Endothelial cell (in vitro differentiated cells): ENCODE measurements around the gene ARID4A. TPM values are rescaled to one million over a fixed set of nuclear protein-coding genes. Genes with fewer than 3 reads are reported as not detected.

Experiments used
- DNase-seq: peaks from one replicate; pipeline ENCODE4 v3.0.0; 2021; ENCODE audit warnings: low spot score
- H3K27ac Mint-ChIP-seq: one replicate; pipeline ENCODE4 v1.8.0; 2021; ENCODE audit warnings: mixed read lengths, inconsistent platforms; ENCODE audit not compliant: unreplicated experiment
- H3K27me3 Mint-ChIP-seq: one replicate; pipeline ENCODE4 v1.8.0; 2021; ENCODE audit warnings: mild to moderate bottlenecking, moderate library complexity, mixed read lengths, inconsistent platforms; ENCODE audit not compliant: unreplicated experiment
- H3K36me3 Mint-ChIP-seq: one replicate; pipeline ENCODE4 v1.8.0; 2021; ENCODE audit warnings: mild to moderate bottlenecking, low read depth, mixed read lengths, inconsistent platforms; ENCODE audit not compliant: unreplicated experiment
- H3K4me1 Mint-ChIP-seq: one replicate; pipeline ENCODE4 v1.8.0; 2021; ENCODE audit warnings: mild to moderate bottlenecking, mixed read lengths, inconsistent platforms; ENCODE audit not compliant: unreplicated experiment
- H3K4me3 Mint-ChIP-seq: one replicate; pipeline ENCODE4 v1.8.0; 2021; ENCODE audit warnings: mild to moderate bottlenecking, mixed read lengths, inconsistent platforms; ENCODE audit not compliant: unreplicated experiment
- H3K9me3 Mint-ChIP-seq: one replicate; pipeline ENCODE4 v1.8.0; 2021; ENCODE audit warnings: mixed read lengths, inconsistent platforms; ENCODE audit not compliant: unreplicated experiment
- CTCF ChIP-seq: fragments of 200-600 bp; sonication (generic); IDR thresholded peaks from one replicate; pipeline ENCODE4 v1.5.0; 2021; ENCODE audit warnings: antibody characterized with exemption; ENCODE audit not compliant: unreplicated experiment
- total RNA-seq: library from RNA; stranded (reverse); fragmentation: NEBNext Ultra II Directional; extraction: Animal tissue kit (Norgen Biotek cat#: 25700); gene quantifications from one replicate; pipeline ENCODE4 v1.2.1, GENCODE V29; 2021; ENCODE audit not compliant: unreplicated experiment

The ARID4A gene
- total RNA-seq, 1 donor from 2014 or later, result 45.4 TPM

GRCh38 chr14:58362798-58363412 is 64.5 kb downstream of the ARID4A start:
- Mint-ChIP-seq H3K4me3 (no peak overlapping the region), H3K27ac (no peak overlapping the region)
- DNase-seq, result no peak

DNA sequence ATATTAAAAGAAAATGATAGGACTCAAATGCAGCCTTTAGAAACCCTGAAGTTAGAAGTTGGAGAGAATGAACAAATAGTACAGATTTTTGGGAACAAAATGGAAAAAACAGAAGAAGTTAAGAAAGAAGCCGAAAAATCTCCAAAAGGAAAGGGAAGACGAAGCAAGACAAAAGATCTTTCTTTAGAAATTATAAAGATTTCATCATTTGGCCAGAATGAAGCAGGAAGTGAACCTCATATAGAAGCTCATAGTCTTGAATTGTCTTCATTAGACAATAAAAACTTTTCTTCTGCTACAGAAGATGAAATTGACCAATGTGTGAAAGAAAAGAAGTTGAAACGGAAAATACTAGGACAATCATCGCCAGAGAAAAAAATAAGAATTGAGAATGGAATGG is 66.0 kb downstream of the ARID4A start:
- TF ChIP-seq CTCF, result no peak
- no peaks in the 10 kb centered on the region for H3K9me3 Mint-ChIP-seq
- H3K27ac Mint-ChIP-seq, result no peak overlapping the region
- no peak for DNase-seq
- H3K4me1 Mint-ChIP-seq, result no peaks in the 10 kb centered on the region
- H3K27me3 Mint-ChIP-seq, result no peaks in the 10 kb centered on the region
- H3K36me3 Mint-ChIP-seq, result peaks cover 24% of the 10 kb centered on the region
- H3K4me3 Mint-ChIP-seq, result no peak overlapping the region

More at GRCh38 chr14:58362798-58363412, 64.5 kb downstream of the ARID4A start:
- no peaks in the 10 kb centered on the region for H3K27me3 Mint-ChIP-seq
- H3K4me1 Mint-ChIP-seq, result no peaks in the 10 kb centered on the region
- peaks cover 19% of the 10 kb centered on the region for H3K36me3 Mint-ChIP-seq
- TF ChIP-seq CTCF, result no peak
- no peaks in the 10 kb centered on the region for H3K9me3 Mint-ChIP-seq

- no peak for TF ChIP-seq CTCF
- Mint-ChIP-seq H3K27ac (no peak overlapping the region), H3K4me3 (no peak overlapping the region), H3K4me1 (no peaks in the 10 kb centered on the region), H3K9me3 (no peaks in the 10 kb centered on the region), H3K27me3 (no peaks in the 10 kb centered on the region), H3K36me3 (peaks cover 32% of the 10 kb centered on the region)
- no peak for DNase-seq
Observed at GRCh38 chr14:58367296-58367695, 68.9 kb downstream of the ARID4A start.

DNA sequence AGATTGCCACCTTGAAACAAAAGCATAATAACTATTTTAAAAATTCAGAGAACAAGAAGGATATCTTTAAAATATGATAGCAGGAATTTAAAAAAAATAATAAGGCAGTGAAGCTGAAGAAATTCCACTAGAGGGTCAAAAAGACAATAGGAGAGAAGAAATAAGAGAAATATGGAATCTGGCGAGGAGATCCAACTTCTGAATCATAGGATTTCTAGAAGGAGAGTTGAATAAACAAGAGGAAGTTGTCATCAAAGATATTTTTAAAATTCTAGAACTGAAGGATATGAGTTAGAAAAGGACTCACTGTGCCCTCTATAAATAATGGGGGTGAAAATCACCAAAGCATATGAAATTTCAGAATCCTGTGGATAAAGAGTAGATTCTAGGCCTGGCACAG is 70.6 kb downstream of the ARID4A start:
- H3K36me3 Mint-ChIP-seq, result peaks cover 32% of the 10 kb centered on the region

DNA sequence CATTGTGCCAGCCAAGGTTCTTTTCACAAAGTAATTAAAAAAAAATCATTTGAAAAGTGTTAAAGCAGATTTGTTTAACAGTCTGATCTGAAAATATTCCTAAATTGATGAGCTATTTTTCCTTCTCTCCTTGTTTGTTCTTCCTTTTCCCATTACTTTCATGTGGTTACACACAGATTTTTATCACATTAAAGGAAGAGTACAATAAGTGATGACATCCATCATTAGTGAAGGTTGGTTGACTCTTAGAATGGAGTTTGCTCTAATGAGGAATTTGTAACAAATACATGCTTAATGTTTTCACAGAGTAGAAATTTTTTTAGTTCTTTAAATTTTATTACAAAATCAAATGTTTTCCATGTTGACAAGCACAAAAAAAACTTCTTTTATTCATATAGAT is 78.4 kb downstream of the ARID4A start:
- TF ChIP-seq CTCF, result no peak
- DNase-seq, result no peak
- Mint-ChIP-seq H3K36me3 (peaks cover 21% of the 10 kb centered on the region), H3K9me3 (no peaks in the 10 kb centered on the region), H3K27me3 (no peaks in the 10 kb centered on the region), H3K4me3 (no peak overlapping the region), H3K27ac (no peak overlapping the region), H3K4me1 (no peaks in the 10 kb centered on the region)

More for the DNA sequence above, 70.6 kb downstream of the ARID4A start:
- Mint-ChIP-seq H3K4me3 (peak overlapping the region; percentile 49), H3K27me3 (no peaks in the 10 kb centered on the region), H3K27ac (no peak overlapping the region), H3K9me3 (no peaks in the 10 kb centered on the region), H3K4me1 (no peaks in the 10 kb centered on the region)
- no peak for DNase-seq
- no peak for TF ChIP-seq CTCF
